Measurements from ENCODE around the gene PRDX2. TPM values are rescaled to one million over a fixed set of nuclear protein-coding genes. Genes with fewer than 3 reads are reported as not detected.

Gene PRDX2
- polyA plus RNA-seq, 1 of the 3 experiments (the other 2 are of a cell fraction): 341 TPM

DNA sequence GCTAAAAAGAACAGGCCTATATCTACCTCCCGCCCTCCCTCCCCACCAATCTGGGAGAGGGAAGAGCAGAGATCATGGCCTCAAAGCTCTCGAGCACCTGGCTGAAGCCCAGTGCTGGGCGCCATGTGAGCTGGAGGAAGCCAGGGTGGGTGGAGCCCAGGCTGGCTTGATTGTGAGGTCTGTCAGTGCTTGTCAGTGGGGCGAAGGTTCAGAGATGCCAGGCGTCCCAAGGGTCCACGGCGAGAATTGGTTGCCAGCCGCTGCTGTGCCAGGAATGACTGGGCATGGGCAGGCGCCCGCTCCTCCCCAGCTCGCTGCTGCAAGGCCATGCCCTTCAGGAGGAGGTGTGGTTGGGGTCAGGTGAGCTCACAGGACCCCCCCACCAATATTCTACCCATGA is 38.5 kb downstream of the PRDX2 start:
- no peaks in the 10 kb centered on the region; a peak in 1 of 4 replicates for H3K4me1 ChIP-seq (ENCODE audit: control insufficient read depth in 1 of 2, insufficient read depth in 2 of 2, low read depth in 1 of 2, low read length in 1 of 2)
- DNase-seq: peak; percentile 11
- no peak overlapping the region for H3K4me3 ChIP-seq (ENCODE audit: low read depth in 2 of 2, low read length in 1 of 2)
- no peak overlapping the region for H2AFZ ChIP-seq (ENCODE audit: low read depth)
- H3K4me2 ChIP-seq: no peak overlapping the region
- no peaks in the 10 kb centered on the region for H3K9me3 ChIP-seq
- H3K27me3 ChIP-seq (ENCODE audit: insufficient read depth): no peaks in the 10 kb centered on the region
- H3K36me3 ChIP-seq (replicated peaks in 1 of 2; ENCODE audit: control insufficient read depth in 1 of 2, insufficient read depth in 2 of 2, low read length in 1 of 2): peaks cover 4 to 11% of the 10 kb centered on the region in 2 experiments
- ChIA-PET POLR2A (no interaction called here), CTCF (interaction anchor here (2.9 to 17.5 kb wide), 5 partner anchors 11 to 85 kb away, joined by 17 to 321 read pairs (median 55); partner anchors contain the start of genes BEST2, GET3, HOOK2 and JUNB)
- no peak for TF ChIP-seq FOSL2 (IDR thresholded peaks at IDR 0.05; ENCODE audit: borderline replicate concordance, low read depth)
- no peak for TF ChIP-seq POLR2AphosphoS5 (IDR thresholded peaks at IDR 0.05; ENCODE audit: low read depth, low read length)
- no peak for TF ChIP-seq RFX5 (IDR thresholded peaks at IDR 0.05; ENCODE audit: low read length)
- TF ChIP-seq MEF2A (IDR thresholded peaks at IDR 0.05; ENCODE audit: borderline replicate concordance, low read depth): no peak
- no peak for TF ChIP-seq MXI1 (IDR thresholded peaks at IDR 0.05; ENCODE audit: low read depth, low read length)
- no peak for TF ChIP-seq IRF3 (IDR thresholded peaks at IDR 0.05; ENCODE audit: low read depth, low read length)
- TF ChIP-seq TAF1 (IDR thresholded peaks at IDR 0.05; ENCODE audit: borderline replicate concordance, low read depth, low read length): no peak
- TF ChIP-seq SMC3 (IDR thresholded peaks at IDR 0.05; ENCODE audit: low read depth, low read length): no peak
- no peak for TF ChIP-seq ELF1 (IDR thresholded peaks at IDR 0.05)
- no peak for TF ChIP-seq ZBTB33 (IDR thresholded peaks at IDR 0.05; ENCODE audit: borderline replicate concordance, low read depth)
- no peak for TF ChIP-seq FOXM1 (IDR thresholded peaks at IDR 0.05; ENCODE audit: low read depth)
- TF ChIP-seq FOXJ3 (CRISPR knock-in tag; IDR thresholded peaks at IDR 0.05): no peak
- no peak for TF ChIP-seq TCF12 (IDR thresholded peaks at IDR 0.05)
- no peak for TF ChIP-seq SIN3A (IDR thresholded peaks at IDR 0.05; ENCODE audit: borderline replicate concordance, low read depth, low read length)
- no peak for TF ChIP-seq MAX (IDR thresholded peaks at IDR 0.05; ENCODE audit: low read depth)
- TF ChIP-seq, protein P1, sequence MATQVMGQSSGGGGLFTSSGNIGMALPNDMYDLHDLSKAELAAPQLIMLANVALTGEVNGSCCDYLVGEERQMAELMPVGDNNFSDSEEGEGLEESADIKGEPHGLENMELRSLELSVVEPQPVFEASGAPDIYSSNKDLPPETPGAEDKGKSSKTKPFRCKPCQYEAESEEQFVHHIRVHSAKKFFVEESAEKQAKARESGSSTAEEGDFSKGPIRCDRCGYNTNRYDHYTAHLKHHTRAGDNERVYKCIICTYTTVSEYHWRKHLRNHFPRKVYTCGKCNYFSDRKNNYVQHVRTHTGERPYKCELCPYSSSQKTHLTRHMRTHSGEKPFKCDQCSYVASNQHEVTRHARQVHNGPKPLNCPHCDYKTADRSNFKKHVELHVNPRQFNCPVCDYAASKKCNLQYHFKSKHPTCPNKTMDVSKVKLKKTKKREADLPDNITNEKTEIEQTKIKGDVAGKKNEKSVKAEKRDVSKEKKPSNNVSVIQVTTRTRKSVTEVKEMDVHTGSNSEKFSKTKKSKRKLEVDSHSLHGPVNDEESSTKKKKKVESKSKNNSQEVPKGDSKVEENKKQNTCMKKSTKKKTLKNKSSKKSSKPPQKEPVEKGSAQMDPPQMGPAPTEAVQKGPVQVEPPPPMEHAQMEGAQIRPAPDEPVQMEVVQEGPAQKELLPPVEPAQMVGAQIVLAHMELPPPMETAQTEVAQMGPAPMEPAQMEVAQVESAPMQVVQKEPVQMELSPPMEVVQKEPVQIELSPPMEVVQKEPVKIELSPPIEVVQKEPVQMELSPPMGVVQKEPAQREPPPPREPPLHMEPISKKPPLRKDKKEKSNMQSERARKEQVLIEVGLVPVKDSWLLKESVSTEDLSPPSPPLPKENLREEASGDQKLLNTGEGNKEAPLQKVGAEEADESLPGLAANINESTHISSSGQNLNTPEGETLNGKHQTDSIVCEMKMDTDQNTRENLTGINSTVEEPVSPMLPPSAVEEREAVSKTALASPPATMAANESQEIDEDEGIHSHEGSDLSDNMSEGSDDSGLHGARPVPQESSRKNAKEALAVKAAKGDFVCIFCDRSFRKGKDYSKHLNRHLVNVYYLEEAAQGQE (IDR thresholded peaks at IDR 0.05; ENCODE audit: low read depth, low read length): no peak
- TF ChIP-seq RAD21 (IDR thresholded peaks at IDR 0.05; ENCODE audit: low read length): no peak
- H3K9ac ChIP-seq: no peak overlapping the region
- no peaks in the 10 kb centered on the region for H4K20me1 ChIP-seq (ENCODE audit: insufficient read depth)
- H3K9me2 ChIP-seq: no peaks in the 10 kb centered on the region
- WGBS (ENCODE audit: low lambda C conversion rate): 97% methylated on average over 4 of the region's 11 CpGs
- H3K27ac ChIP-seq (ENCODE audit: low read depth in 2 of 2, low read length in 1 of 2): no peak overlapping the region
- no peaks in the 10 kb centered on the region for H3K79me2 ChIP-seq (ENCODE audit: insufficient read depth)
- H3F3A ChIP-seq (replicated peaks; ENCODE audit: insufficient read depth): peaks cover 11% of the 10 kb centered on the region
